Adipose tissue (tissue), 3 donors: ENCODE measurements around the gene RASD1. TPM values are rescaled to one million over a fixed set of nuclear protein-coding genes. Genes with fewer than 3 reads are reported as not detected.

ENCODE experiments used
- H3K27ac ChIP-seq: one replicate; pipeline ENCODE4 v1.5.1; 2013; ENCODE audit warnings: low read depth, low read length
- WGBS, 3 donors: extraction: QIAGEN DNeasy Blood & Tissue Kit; methylation state at CpG; one replicate each; pipeline ENCODE4 v1.1.7; 2013; 5-methylcytosine and 5-hydroxymethylcytosine counted together
- polyA plus RNA-seq, 3 donors: library from polyadenylated mRNA; stranded (reverse); fragments of 200-250 nt; gene quantifications; one replicate each; pipeline ENCODE4 v1.2.3, GENCODE V29; 2013
- donor health status: healthy with polysubstance abuse.
- donor health status: Bipolar disorder and iron deficiency.
- donor health status: healthy.

Gene RASD1
- polyA plus RNA-seq, 3 donors = 36.7 to 608 (median 240) TPM

DNA sequence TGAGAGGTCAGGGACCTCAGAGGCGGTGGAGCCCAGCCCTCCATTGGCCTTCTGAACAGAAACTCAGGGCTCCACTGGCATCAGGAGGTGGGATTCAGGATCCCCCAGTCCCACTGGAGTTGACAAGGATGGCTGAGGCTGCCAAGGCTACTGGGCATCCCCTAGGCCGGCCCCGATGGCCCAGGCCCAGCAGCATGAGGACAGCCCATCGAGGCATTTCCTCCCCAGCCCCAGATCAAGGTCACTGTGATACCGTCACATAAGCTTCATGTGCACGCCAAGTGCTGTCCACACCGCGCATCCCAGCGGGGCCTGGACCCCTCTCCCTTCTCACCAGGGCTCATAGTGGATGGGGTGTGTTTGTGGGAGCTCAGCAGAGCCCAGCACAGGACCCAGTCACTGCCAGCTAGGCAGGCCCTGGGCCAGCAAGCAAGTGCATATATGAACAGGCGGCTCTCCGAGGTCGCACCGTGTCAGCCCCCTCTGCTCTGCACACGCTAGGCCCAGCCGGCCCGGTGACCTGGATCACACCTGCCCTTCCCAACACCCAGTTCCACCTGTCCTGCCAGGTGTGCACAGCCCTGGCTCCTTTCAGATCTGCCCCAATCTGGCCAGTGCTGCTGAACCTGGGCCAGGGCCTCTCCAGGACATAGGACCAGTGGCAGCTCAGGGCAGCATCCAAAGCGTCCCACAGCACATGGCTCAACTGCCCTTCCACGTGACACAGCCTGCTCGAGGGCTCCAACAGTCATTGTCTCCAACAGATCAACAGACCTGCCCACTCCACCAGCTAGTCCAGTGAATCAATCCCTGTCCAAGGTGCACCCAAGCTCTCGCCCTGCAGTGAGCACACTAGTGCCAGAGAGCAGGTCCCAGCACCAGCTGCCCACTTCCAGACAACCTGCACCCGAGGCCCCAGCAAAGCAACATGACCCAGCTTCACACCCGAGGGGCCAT lies 32.8 kb upstream of the RASD1 start:
- 57 to 89% (median 86%) methylated on average over 22 of the region's 22 CpGs for WGBS, 3 donors
- no peak overlapping the region for H3K27ac ChIP-seq

DNA sequence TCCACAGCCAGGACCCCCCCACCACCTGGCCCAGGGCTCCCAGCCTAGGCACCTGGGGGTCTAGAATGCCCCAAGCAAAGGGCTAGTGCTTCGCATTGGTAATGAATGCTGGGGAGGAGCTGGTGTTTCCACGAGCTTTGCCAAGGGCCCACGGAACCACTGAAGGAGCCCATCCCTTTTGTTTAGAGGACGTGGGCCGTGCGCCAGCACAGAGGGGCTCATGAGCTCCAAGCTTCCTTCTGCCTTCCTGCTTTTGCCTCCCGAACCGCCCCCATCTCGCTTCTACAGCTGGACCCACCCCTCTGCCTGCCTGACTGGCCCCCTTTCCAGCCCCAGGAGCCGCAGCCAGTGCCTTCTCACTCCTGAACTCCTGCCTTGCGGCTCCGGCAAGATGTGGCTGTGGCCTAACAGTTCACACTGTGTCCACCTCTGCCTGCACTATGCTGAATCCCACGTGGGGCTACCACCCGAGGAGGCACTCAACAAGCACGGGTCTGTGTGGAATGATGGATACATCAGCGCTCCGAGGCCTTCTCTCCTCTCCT lies 31.8 kb upstream of the RASD1 start:
- H3K27ac ChIP-seq = no peak overlapping the region
- 84 to 91% (median 89%) methylated on average over 17 of the region's 17 CpGs for WGBS, 3 donors

DNA sequence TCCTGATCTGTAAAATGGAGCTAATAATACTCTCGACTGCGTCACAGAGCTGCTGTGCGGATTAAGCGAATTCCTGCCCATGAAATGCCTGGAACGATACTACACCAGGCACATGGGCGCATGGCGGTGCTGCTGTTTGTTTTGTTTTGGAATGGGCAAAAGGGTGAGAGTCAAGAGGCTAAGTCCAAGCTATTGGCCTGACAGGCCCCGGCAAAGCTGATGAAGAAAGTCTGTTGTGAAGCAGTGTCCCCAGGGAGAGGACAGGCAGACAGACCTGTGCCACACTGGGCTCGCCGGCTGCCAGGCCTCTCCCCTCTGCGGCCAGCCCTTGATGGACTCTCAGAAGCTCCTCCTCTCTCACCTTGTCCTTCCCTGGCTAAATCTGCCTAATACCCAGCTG lies 31.3 kb upstream of the RASD1 start:
- 76 to 91% (median 83%) methylated on average over 11 of the region's 11 CpGs for WGBS, 3 donors
- H3K27ac ChIP-seq = no peak overlapping the region

DNA sequence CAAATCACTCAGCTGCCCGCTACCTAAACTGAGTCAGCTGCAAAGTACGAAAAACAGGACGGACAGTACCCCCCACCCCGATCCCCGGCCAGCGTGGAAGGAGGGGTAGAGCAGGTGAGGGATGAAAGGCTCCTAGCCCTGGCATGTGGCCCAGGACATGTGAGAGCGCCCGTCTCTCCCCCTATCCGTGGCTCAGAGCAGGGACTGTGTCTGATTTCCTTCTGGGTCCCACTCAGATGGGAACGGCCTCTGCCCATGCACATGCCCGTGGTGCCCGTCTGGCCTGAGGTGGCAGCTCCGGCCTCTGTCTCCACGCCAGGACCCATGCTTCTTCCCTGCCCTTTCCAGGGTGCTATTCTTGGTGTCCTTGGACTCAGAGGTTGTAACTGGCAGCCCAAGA lies 30.2 kb upstream of the RASD1 start:
- WGBS, 3 donors = 45 to 81% (median 77%) methylated on average over 14 of the region's 14 CpGs
- H3K27ac ChIP-seq = no peak overlapping the region

DNA sequence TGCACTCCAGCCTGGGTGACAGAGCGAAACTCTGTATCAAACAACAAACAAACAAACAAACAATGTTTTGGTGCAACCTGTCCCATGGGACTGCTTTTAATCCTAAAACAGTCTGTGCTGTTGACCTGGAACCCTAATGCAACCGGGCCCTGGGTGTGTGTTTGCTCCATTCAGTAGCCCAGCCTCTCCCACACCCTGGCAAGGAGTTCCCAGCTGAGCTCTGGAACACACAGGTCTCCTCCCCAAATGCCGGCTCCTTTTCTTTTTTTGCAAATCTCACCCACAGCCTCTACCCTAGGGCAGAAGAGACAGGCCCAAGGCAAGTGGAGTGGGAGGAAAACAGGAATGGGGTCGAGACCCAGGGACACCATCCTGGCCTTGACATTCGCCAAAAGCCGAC lies 29.8 kb upstream of the RASD1 start:
- H3K27ac ChIP-seq = no peak overlapping the region
- WGBS, 3 donors = 63 to 80% (median 78%) methylated on average over 6 of the region's 6 CpGs

DNA sequence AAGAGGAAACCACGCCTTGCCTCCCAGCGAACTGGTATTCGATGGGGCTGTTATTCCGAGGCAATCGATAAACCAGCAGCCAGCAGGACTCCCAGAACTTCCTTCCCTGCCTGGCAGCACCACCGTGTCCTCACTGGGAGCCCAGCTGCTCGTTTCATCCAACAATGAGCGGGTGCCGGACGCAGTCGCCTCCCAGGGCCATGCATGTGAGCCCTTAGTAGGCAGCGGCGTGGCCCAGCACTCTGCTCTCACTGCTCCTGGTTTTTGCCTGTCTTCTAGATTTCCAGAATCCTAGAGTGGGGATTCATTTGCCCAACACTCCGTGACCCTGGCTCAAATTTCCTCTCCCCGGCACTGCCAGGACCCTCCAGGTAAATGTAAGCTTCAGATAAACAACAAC lies 29.1 kb upstream of the RASD1 start:
- 73 to 87% (median 74%) methylated on average over 15 of the region's 15 CpGs for WGBS, 3 donors
- H3K27ac ChIP-seq = no peak overlapping the region

DNA sequence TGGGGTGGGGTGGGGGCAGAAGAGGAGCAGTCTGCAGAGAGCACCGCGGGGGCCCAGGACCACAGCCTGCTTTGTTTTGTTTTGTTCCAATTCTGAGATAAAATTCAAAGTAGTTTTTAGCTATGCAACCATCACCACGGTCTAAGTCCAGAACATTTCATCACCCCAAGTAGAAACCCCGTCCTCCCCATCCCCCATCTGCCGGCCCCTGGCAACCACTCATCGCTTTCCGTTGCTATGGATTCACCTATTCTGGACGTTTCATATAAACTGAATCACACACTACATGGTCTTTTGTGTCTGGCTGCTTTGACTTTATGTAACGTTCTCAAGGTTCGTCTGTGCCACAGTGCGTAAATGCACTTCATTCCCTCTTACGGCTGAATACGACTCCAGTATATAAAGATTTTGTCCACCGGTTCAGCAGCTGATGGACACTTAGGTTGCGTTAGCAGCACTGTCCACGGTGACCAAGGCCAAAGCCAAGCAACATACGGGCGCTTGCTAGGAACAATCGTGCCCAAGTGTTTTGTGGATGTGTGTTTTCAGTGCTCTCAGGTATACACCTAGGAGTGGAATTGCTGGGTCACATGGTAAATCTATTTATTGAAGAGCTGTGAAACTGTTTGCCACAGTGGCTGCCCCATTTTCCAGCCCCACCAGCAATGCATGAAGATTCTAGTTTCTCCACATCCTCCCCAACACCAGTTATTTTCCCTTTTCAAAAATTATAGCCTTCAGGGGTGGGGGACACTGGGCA lies 27.7 kb upstream of the RASD1 start:
- no peak overlapping the region for H3K27ac ChIP-seq
- WGBS, 3 donors = 73 to 87% (median 87%) methylated on average over 19 of the region's 19 CpGs

DNA sequence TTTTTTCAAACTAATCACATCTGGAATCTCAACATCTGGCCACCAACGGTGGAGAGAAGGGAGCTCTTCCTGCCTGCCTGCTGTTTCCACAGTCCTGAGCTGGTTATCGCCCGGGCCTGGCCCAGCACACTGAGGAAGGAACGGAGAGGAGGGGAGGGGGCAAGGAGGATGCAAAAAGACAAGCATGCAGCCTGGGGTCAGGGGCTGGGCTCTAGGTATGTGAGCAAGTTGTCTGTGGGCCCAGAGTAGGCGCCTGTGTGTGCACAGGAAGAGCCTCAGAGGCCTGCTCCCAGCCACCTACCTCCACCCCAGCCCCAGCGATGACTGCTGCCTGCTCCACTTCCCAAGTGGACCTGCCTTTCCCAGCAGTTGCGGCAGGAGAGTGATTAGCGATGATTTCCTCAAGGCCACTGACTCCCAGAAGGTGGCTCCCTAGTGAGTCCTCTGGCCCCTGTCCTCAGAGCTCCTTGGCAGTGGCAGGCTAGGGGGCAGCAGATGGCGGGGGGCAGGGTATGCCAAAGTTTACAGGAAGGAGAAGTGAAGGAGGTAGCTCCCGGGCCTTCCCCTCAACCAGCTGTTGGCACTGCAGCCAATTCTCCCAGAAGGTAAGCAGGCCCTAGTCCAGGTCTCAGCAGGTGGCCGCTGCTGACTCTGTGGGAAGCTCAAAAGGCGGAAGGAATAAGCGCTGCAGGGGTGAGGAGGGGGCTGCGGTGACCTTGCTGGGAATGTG lies 27.0 kb upstream of the RASD1 start:
- WGBS, 3 donors = 30 to 64% (median 63%) methylated on average over 14 of the region's 14 CpGs
- H3K27ac ChIP-seq = no peak overlapping the region

DNA sequence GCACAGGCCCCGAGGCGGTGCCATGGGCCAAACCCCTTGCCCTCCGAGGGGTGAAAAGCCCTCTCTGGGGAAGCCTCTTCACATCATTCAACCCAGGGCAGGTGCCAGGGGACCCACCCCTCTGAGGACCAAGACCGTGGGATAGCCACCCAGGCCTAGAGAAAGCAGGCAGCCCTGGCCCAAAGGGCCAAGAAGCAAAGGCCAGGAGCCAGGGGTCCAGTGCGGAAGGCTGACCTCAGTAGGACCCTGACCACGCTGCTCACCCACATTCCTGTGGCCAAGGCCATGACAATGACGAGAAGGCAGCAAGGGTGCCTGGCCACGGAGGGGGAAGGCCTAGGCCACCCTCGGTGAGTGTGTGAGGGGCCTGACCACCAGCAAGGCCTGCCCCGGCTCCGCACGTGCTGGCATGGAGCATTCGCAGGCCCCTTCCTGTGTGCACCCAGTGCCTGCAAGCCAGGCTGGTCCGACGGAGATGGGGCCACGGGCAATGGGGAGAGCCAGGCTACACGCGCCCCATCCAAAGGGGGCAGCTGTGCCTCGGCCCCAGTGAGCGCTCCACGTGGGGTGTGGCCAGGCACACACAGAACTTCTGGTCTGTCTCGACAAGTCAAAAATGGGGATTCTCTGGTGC lies 24.5 kb upstream of the RASD1 start:
- WGBS, 3 donors = 90 to 94% (median 93%) methylated on average over 22 of the region's 22 CpGs
- no peak overlapping the region for H3K27ac ChIP-seq

DNA sequence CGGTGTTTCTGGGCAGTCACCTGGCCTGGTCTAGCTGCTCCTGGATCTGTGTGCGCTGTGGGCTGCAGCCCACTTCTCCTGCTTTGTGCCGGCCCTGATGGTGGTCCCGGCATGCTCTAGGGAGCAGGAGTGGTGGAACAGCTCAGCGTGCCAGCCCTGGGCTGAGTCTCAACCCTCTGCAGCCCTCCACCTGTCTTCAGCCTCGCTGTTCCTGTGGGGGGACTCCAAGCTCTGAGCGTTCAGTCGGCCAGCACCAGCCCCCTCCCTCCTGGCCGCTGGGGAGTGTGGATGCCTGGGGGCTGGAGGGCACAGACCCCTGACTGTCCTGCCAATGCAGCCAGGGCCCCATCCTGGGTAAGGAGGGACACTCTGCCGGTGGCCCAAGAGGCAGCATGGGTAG lies 23.7 kb upstream of the RASD1 start:
- 90 to 97% (median 95%) methylated on average over 7 to 10 of the region's 10 CpGs for WGBS, 3 donors

DNA sequence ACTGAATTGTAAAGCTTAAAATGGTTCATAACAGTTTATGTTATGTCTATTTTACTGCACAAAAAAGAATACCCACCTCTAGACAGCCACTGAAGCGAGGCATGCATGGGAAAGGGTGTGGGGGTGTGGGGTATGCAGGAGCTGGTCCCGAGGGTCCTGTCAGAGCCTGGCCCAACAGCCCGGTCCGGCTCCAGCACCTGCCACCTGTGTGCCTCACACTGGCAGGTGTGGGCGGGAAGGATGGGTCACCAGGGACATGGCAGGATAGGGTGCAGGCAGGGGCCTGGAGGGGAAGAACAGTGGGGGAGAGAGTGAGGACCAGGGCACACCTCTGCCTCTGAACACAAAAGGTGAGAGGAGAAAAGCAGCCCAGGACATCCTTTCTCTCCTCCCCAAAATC lies 22.8 kb upstream of the RASD1 start:
- H3K27ac ChIP-seq = no peak overlapping the region
- WGBS, 3 donors = 75 to 91% (median 90%) methylated on average over 5 of the region's 5 CpGs

More for the DNA sequence above, 23.7 kb upstream of the RASD1 start:
- no peak overlapping the region for H3K27ac ChIP-seq

DNA sequence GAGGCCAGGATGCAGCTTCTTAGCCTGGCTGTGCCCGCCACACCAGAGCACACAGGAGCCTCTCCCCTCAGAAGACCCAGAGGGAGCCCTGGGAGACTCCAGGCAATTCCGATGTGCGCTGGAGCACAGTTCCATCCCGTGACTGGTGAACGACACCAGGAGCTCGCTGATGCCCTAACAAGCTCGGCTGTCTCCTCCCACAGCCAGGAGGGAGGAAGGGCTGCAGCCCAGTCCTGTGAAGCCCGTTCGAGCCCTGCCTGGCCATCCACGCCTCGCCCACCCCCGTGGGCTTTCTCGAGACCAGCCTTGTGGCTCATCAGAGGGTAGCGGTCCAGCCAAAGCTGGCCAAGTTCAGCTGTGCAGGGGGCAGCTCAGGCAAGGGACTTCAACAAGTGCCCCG lies 21.8 kb upstream of the RASD1 start:
- WGBS, 3 donors = 85 to 89% (median 89%) methylated on average over 14 to 15 of the region's 15 CpGs
- H3K27ac ChIP-seq = no peak overlapping the region

DNA sequence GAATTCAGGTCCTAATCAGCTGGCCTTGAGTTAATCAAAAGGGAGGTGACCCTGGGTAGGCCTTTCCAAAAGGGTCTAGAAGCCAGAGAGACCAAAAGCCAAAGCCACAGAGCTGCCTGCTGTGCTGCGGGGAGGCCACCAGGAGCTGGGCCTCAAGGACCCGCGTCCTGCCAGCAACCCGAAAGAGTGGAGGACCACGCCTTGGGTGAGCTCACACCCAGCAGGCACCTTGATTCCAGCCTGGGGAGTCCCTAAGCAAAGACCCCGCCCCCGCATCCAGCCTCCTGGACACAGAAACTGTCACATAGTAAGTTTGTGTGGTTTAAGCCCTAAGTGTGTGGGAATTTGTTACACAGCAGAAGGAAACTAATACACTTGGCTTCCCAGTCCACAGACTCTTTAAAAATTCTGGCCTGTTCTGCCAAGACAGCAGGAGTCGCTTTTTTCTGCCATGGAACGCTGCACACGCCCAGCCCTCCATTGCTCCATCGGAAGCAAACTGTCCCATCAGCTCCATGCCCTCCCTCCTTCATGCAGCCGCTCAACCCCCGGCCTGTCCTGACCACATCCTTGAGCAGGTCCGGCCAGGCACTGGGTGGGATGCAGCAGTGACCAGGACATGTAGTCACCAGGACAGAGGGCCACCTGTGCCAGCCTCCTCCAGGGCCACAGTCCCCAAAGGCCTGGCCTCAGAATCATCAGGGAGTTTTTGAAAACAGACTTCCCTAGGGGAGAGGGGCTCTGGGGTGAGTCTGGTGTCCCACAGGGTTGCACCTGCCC lies 20.9 kb upstream of the RASD1 start:
- no peak overlapping the region for H3K27ac ChIP-seq

DNA sequence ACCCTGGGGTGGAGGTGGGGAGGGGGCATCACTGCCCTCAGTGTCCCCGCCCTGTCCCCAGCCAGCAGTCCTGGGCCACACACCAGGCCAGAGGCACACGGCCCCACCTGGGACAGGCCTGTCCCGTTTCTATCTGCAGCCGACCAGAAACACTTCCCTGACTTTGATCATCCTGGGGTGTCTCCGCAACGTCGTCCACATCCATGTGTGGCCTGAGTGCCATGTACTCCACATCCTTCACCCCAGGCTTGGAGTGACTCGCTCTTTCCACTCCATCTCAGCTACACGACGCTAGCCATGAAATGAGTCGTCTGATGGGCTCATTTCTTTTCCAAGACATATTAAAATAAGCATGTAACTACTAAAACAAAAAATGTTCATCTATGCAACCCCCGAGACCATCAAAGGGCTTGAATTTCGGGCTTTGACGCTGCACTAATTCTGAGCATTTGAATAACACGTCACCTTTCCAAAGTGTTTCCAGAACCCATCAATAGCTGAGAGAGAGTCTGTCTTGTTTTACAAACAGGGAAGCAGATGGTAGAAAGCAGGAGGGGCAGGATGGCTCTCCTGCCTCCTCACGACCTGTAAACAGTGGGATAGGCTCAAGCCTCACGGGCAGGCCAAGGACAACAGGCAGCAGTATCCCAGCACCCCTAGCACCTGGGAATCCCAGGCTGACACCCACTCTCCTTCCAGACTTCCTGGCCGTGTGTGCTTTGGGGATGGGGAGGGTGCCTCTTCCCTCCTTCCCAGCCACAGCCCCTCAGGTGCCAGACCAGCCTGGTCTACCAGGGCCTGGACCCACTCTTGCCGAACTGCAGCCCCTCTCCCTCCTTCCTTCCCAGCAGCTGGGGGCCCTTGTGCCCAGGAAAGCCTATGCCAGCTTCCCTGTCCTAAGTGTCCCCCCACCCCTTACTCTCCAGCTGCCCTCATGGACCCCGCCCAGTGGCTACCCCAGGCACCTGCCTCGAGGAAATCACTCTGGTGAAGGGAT lies 20.0 kb upstream of the RASD1 start:
- WGBS, 3 donors = 79 to 86% (median 84%) methylated on average over 21 of the region's 21 CpGs
- peak overlapping the region; percentile 40 for H3K27ac ChIP-seq

More for the DNA sequence above, 20.9 kb upstream of the RASD1 start:
- WGBS, 3 donors = 93 to 94% (median 94%) methylated on average over 14 of the region's 14 CpGs

DNA sequence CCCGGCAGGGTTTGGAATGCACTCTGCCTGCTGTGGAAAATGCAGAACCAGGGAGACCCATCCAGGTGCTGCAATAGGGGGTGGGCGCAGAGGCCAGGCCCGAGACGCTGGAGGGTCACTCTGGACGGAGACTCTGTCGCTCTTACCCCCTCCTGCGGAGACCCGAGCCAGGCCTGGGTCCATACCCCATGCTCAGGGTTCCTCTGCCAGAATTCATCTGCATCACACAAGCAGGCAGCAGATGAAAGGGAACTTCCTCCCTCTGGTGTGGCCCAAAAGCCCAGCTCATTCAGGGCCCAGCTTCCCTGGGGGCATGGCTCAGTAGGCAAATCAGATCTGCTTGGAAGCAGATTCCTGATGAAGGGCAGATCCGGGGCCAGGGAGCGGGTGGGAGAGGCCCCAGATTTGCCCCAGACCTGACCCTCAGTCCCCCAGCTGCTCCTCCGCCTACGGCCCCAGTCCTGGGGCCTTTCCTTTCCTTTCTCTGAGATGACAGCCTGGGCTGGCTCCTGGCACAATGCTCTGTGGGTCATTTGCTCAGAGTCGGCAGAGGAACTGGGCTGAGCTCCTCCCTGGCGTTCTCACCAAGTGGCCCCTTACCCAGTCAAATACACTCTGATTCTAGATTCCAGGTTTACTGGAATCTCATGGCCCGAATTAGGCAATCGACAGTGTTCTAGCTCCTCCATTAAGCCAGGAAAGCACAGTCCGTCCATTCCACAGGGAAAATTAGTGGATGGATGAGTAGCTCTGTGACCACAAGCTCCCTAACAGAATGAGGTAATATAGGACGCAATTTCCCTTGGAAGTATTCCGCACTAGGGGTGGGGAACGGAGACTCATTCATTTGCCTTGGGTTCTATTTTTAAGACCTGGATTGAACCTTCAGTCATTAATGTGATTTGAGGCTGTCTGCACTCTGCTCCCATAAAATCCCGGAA lies 19.1 kb upstream of the RASD1 start:
- WGBS, 3 donors = 70 to 90% (median 77%) methylated on average over 21 of the region's 21 CpGs
- no peak overlapping the region for H3K27ac ChIP-seq
